Measurements from ENCODE around the gene EP300. TPM values are rescaled to one million over a fixed set of nuclear protein-coding genes. Genes with fewer than 3 reads are reported as not detected.

The EP300 gene
- total RNA-seq, 4 donors from 2014 or later: 142 to 155 (median 149) TPM

DNA sequence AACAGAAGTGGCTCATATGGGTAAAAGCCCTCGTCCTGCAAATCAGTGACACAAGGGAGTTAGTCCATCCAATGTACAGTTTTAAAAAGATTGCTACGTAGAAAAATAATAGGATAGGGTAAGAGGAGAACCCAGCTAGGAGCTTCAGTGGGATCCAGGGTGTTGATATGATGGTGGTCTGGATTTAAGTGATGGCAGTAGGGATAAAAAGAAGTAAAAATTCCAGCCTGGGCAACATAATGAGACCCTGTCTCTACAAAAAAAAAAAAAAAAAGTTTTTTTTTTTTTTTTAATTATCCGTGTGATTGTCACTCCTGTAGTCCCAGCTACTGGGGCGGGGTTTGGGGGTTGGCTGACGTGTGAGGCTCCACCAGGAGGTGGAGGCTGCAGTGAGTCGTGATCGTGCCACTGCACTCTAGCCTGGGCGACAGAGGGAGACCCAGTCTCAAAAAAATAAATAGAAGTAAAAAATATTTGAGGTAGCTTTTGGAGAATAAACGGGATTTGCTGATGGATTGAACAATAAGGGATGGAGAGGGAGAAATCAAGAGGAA, 105.7 kb downstream of the EP300 start:
- H3K27me3 ChIP-seq: no peaks in the 10 kb centered on the region
- TF ChIP-seq, protein P1, sequence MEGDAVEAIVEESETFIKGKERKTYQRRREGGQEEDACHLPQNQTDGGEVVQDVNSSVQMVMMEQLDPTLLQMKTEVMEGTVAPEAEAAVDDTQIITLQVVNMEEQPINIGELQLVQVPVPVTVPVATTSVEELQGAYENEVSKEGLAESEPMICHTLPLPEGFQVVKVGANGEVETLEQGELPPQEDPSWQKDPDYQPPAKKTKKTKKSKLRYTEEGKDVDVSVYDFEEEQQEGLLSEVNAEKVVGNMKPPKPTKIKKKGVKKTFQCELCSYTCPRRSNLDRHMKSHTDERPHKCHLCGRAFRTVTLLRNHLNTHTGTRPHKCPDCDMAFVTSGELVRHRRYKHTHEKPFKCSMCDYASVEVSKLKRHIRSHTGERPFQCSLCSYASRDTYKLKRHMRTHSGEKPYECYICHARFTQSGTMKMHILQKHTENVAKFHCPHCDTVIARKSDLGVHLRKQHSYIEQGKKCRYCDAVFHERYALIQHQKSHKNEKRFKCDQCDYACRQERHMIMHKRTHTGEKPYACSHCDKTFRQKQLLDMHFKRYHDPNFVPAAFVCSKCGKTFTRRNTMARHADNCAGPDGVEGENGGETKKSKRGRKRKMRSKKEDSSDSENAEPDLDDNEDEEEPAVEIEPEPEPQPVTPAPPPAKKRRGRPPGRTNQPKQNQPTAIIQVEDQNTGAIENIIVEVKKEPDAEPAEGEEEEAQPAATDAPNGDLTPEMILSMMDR (IDR thresholded peaks at IDR 0.05): peak in 1 of 6 experiments; percentile 26
- TF ChIP-seq POLR2A (IDR thresholded peaks at IDR 0.05): no peak
- peak; percentile 55 to 65 (median 58) for DNase-seq
- peak overlapping the region; percentile 64 to 84 (median 72) for H3K4me3 ChIP-seq
- peak overlapping the region in 2 of 4 donors; percentile 9 to 31 for H3K27ac ChIP-seq
- H3K9me3 ChIP-seq: no peaks in the 10 kb centered on the region
- peaks cover 0 to 14% (median 1%) of the 10 kb centered on the region in 4 donors for H3K4me1 ChIP-seq
- H3K36me3 ChIP-seq: no peaks in the 10 kb centered on the region

DNA sequence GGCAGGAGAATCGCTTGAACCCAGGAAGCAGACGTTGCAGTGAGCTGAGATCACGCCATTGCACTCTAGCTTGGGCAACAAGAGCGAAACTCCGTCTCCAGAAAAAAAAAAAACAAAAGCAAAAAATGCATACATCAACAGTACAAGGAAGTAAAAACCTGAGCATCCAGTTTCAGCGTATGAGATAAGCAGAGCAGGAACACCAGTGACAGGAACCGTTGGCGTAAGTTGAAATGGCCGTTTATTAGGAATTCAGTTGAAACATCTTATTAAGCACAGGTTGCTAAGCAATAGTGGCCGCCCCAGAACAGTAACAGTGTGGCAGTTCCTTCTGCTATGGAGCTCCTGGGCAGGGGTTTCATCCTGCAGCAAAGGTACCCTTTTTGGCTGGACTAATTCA, 108.7 kb downstream of the EP300 start:
- TF ChIP-seq, protein P1 (IDR thresholded peaks at IDR 0.05): no peak
- no peak for TF ChIP-seq POLR2A (IDR thresholded peaks at IDR 0.05)
- DNase-seq: no peak
- Histone ChIP-seq H3K4me1 (peaks cover 0 to 19% (median 4%) of the 10 kb centered on the region in 4 donors), H3K4me3 (no peak overlapping the region), H3K36me3 (no peaks in the 10 kb centered on the region), H3K27ac (no peak overlapping the region), H3K9me3 (no peaks in the 10 kb centered on the region), H3K27me3 (no peaks in the 10 kb centered on the region)

DNA sequence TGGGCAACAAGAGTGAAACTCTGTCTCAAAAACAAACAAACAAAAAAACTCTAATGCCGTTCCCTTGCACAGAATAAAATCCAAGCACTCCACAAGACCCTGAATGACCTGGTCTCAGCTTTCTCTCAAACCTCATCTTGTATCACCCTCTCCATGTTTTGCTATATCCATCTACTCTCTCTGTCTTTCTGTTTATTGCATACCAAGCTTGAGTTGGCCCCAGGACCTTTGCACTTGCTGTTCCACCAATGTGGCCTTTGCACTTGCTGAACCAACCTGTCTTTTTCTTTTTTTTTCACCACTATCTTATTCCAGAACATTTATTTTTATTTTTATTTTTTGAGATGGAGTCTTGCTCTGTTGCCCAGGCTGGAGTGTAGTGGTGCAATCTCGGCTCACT, 110.7 kb downstream of the EP300 start:
- no peak overlapping the region for H3K4me3 ChIP-seq
- H3K27ac ChIP-seq: no peak overlapping the region
- peaks cover 0 to 20% (median 3%) of the 10 kb centered on the region in 4 donors for H3K4me1 ChIP-seq
- TF ChIP-seq POLR2A (IDR thresholded peaks at IDR 0.05): no peak
- TF ChIP-seq, protein P1 (IDR thresholded peaks at IDR 0.05): no peak
- DNase-seq: no peak
- H3K36me3 ChIP-seq: no peaks in the 10 kb centered on the region
- H3K27me3 ChIP-seq: no peaks in the 10 kb centered on the region
- H3K9me3 ChIP-seq: no peaks in the 10 kb centered on the region

DNA sequence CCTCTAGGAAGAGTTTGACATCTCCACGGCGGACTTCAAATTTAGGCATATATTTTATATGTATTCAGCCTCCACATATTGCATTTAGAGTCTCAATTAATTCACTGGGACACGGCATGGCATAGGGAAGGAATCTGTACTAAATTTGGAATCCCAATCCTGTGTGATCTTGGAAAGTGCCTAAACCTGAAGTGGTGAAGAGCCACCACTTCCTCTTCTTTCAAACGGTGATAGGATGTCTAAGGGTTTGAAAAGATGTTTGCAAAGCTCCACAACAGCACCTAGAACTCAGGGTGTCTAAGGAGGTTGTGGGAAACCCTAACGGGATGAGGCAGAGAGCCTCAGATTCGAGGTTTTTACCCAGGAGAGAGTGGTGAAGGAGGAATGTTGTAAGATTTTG, 111.7 kb downstream of the EP300 start:
- H3K36me3 ChIP-seq: no peaks in the 10 kb centered on the region
- peaks cover 0 to 11% (median 3%) of the 10 kb centered on the region in 4 donors for H3K4me1 ChIP-seq
- no peak for DNase-seq
- H3K27ac ChIP-seq: no peak overlapping the region
- TF ChIP-seq, protein P1 (IDR thresholded peaks at IDR 0.05): no peak
- TF ChIP-seq POLR2A (IDR thresholded peaks at IDR 0.05): no peak
- no peaks in the 10 kb centered on the region for H3K27me3 ChIP-seq
- no peak overlapping the region for H3K4me3 ChIP-seq
- no peaks in the 10 kb centered on the region for H3K9me3 ChIP-seq

DNA sequence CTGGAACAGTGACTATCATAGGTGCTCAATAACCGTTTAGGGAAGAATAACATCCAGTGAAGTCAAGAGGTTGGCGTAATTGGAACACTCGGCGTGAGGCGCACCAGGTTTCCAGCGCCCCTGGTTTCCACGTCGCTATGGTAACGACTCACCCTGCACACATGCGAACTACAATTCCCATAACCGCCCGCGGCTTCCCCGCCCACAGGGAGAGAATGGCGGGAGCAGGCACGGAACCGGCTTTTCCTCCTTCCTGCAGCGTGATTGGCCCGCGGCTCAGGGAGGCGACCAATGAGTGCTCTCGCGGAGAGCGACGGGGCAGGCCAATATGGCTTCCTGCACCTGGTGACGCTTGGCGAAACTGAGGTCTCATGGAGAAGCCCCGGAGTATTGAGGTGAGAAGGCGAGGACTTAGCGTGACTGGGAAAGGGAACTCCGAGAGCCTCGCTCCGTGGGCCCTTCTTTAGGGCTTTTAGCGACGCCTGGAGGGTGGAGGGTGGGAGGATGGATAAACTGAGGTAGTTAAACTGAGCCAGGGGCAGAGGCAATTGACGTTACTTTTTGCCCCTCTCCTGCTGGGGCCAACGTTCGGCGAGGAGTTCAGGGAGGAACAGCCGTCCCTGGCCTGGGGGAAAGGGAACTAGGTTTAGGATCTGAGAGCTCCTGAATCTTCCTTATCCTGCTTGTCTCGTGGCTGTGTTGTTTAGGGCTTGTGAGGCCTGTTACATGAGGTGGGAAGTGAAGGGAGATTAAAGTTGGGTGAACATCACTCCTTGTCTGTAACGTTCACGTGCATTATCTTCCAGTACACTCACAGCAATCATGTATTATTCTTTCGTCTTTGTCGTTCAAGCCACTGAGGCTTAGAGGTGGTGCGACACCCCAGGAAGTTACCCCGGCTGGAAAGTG, 112.9 kb downstream of the EP300 start, which contains the start of gene L3MBTL2:
Gene L3MBTL2, plus strand, starts transcription at position 321 of the 909 bp plus-strand sequence. Its CDS starts 51 bp downstream, at position 372.
- Histone ChIP-seq H3K4me3 (peak within 1 kb of the TSS; percentile 63 to 88 (median 71)), H3K4me1 (peaks cover 0 to 11% (median 3%) of the 10 kb centered on the region in 4 donors), H3K27me3 (no peaks in the 10 kb centered on the region), H3K36me3 (peaks cover 0 to 7% (median 0%) of the 10 kb centered on the region in 3 donors), H3K9me3 (no peaks in the 10 kb centered on the region), H3K27ac (peak within 1 kb of the TSS; percentile 36 to 83 (median 68))
- TF ChIP-seq POLR2A (IDR thresholded peaks at IDR 0.05): peak in 1 of 2 donors; percentile 29
- TF ChIP-seq, protein P1 (IDR thresholded peaks at IDR 0.05): no peak
- peak; percentile 98 to 99 (median 98) for DNase-seq
